ENCODE data around the gene MTSS2.

GRCh38 chr16:70658921-70659320, 26.9 kb downstream of the MTSS2 start:
- TF ChIP-seq POLR2A (IDR thresholded peaks at IDR 0.05; ENCODE audit: extremely low read depth, insufficient read length) (no peak), CTCF (IDR thresholded peaks at IDR 0.05; ENCODE audit: low read depth, low read length) (no peak)
